Body of pancreas (tissue), 4 donors: Measurements from ENCODE around the gene AATF. TPM values are rescaled to one million over a fixed set of nuclear protein-coding genes. Genes with fewer than 3 reads are reported as not detected.

ENCODE experiments used
- ATAC-seq: fragments of 150-250 bp; one replicate; pipeline ENCODE4 v1.9.1; 2016
- DNase-seq, 4 donors: peaks; one replicate each; pipeline ENCODE4 v3.0.0-alpha.2; 2019
- H3K27ac ChIP-seq, 4 donors: fragments of 200-600 bp; sonication (generic); 1 replicate in 3 of 4; 2 replicates in 1 of 4; pipeline versions ENCODE4 v1.5.1 to v1.6.1; 2016 to 2019; ENCODE audit warnings: mild to moderate bottlenecking in 1 of 4, mixed read lengths in 1 of 4, moderate library complexity in 1 of 4
- H3K27me3 ChIP-seq, 2 donors: fragments of 200-600 bp; sonication (generic); one replicate each; pipeline ENCODE4 v1.6.0; 2016; ENCODE audit warnings: mild to moderate bottlenecking in 1 of 2
- H3K36me3 ChIP-seq, 2 donors: fragments of 200-600 bp; sonication (generic); replicated peaks in 1 of 2; 2 replicates each; pipeline ENCODE4 v1.5.1; 2016; ENCODE audit warnings: low read depth in 2 of 2; ENCODE audit not compliant: insufficient read depth in 1 of 2
- H3K4me1 ChIP-seq: fragments of 200-600 bp; sonication (generic); one replicate; pipeline ENCODE4 v1.6.0; 2016
- H3K4me3 ChIP-seq, 2 donors: fragments of 200-600 bp; sonication (generic); 1 replicate in 1 of 2; 2 replicates in 1 of 2; pipeline ENCODE4 v1.5.1; 2016 to 2019
- H3K9me3 ChIP-seq, 3 donors: fragments of 200-600 bp; sonication (generic); 1 replicate in 2 of 3; 2 replicates in 1 of 3; pipeline ENCODE4 v1.5.1; 2016
- POLR2A ChIP-seq, 3 donors: fragments of 450-650 bp; IDR thresholded peaks; one replicate each; pipeline ENCODE4 v1.6.1; 2016; ENCODE audit warnings: antibody characterized with exemption in 3 of 3, mild to moderate bottlenecking in 2 of 3
- WGBS, 2 donors: methylation state at CpG; one replicate each; pipeline ENCODE4 v1.1.5; 2017; 5-methylcytosine and 5-hydroxymethylcytosine counted together
- intact Hi-C: fragments of 100-400 bp; cut with DNase I; formaldehyde crosslinking; loops from one replicate; pipeline ENCODE4 v1.15.1; 2023
- total RNA-seq, 2 donors: library from RNA; depleted of rRNA; stranded (reverse); fragments of >200 nt; gene quantifications; one replicate each; pipeline ENCODE4 v1.1.0, GENCODE V29; 2016
- TF ChIP-seq, protein P1 (sequence below), 7 experiments: fragments of 450-650 bp in 4 of 7; fragments of 200-600 bp in 3 of 7; sonication (generic) in 3 of 7; IDR thresholded peaks; one replicate each; pipeline ENCODE4 v1.5.1; 2016 to 2019; ENCODE audit warnings: antibody characterized with exemption in 7 of 7

AATF gene
- total RNA-seq, 2 donors from 2014 or later, result 16.5 to 28.3 TPM

- H3K4me1 ChIP-seq, result no peaks in the 10 kb centered on the region
- 81 to 85% methylated on average over 3 of the region's 3 CpGs for WGBS, 2 donors
- ATAC-seq (no peak), DNase-seq (no peak)
- no peaks in the 10 kb centered on the region for H3K9me3 ChIP-seq
- intact Hi-C loops, result no loop called here
- no peak overlapping the region for H3K27ac ChIP-seq
- H3K4me3 ChIP-seq, result no peak overlapping the region
- H3K27me3 ChIP-seq, result no peaks in the 10 kb centered on the region
- no peak for TF ChIP-seq POLR2A (IDR thresholded peaks at IDR 0.05)
- TF ChIP-seq, protein P1, sequence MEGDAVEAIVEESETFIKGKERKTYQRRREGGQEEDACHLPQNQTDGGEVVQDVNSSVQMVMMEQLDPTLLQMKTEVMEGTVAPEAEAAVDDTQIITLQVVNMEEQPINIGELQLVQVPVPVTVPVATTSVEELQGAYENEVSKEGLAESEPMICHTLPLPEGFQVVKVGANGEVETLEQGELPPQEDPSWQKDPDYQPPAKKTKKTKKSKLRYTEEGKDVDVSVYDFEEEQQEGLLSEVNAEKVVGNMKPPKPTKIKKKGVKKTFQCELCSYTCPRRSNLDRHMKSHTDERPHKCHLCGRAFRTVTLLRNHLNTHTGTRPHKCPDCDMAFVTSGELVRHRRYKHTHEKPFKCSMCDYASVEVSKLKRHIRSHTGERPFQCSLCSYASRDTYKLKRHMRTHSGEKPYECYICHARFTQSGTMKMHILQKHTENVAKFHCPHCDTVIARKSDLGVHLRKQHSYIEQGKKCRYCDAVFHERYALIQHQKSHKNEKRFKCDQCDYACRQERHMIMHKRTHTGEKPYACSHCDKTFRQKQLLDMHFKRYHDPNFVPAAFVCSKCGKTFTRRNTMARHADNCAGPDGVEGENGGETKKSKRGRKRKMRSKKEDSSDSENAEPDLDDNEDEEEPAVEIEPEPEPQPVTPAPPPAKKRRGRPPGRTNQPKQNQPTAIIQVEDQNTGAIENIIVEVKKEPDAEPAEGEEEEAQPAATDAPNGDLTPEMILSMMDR (IDR thresholded peaks at IDR 0.05), result no peak
- peaks cover 0 to 3% of the 10 kb centered on the region in 2 donors for H3K36me3 ChIP-seq
Measured at GRCh38 chr17:37019117-37019740, 70.5 kb downstream of the AATF start.

DNA sequence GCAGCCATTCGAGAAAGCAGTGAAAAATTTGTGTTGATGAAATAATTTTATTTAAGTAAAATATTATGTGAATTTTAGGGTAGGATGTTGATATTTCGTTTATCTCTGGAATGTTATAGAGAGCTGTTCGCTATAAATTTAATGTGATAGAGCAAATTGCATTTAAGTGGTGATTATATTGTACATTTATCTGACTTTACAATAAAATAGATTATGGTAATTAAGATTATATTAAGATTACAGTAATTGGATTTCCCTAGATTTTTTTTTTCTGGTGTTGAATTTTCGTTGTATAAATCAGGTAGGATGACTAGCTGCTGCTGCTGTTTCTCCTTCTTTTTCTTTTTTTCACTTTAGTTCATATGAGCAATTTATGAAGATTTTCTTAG, 71.0 kb downstream of the AATF start:
- Histone ChIP-seq H3K27me3 (no peaks in the 10 kb centered on the region), H3K9me3 (no peaks in the 10 kb centered on the region), H3K4me1 (no peaks in the 10 kb centered on the region), H3K4me3 (no peak overlapping the region), H3K36me3 (peaks cover 0 to 3% of the 10 kb centered on the region in 2 donors), H3K27ac (no peak overlapping the region)
- 89 to 95% methylated on average over 4 of the region's 4 CpGs for WGBS, 2 donors
- intact Hi-C loops, result no loop called here
- no peak for ATAC-seq
- TF ChIP-seq, protein P1 (IDR thresholded peaks at IDR 0.05), result no peak
- no peak for TF ChIP-seq POLR2A (IDR thresholded peaks at IDR 0.05)
- DNase-seq, result no peak

GRCh38 chr17:37024181-37024637, 75.5 kb downstream of the AATF start:
- WGBS, 2 donors, result 54 to 58% methylated on average over 3 of the region's 3 CpGs
- peaks cover 0 to 3% of the 10 kb centered on the region in 2 donors for H3K36me3 ChIP-seq
- TF ChIP-seq POLR2A (IDR thresholded peaks at IDR 0.05), result no peak
- TF ChIP-seq, protein P1 (IDR thresholded peaks at IDR 0.05), result no peak
- H3K4me1 ChIP-seq, result no peaks in the 10 kb centered on the region
- H3K4me3 ChIP-seq, result no peak overlapping the region
- DNase-seq, result no peak
- H3K27me3 ChIP-seq, result no peaks in the 10 kb centered on the region
- no peaks in the 10 kb centered on the region for H3K9me3 ChIP-seq
- H3K27ac ChIP-seq, result no peak overlapping the region
- intact Hi-C loops, result no loop called here
- no peak for ATAC-seq

- H3K9me3 ChIP-seq, result no peaks in the 10 kb centered on the region
- no peak overlapping the region for H3K4me3 ChIP-seq
- ATAC-seq (no peak), DNase-seq (no peak)
- H3K27me3 ChIP-seq, result no peaks in the 10 kb centered on the region
- H3K4me1 ChIP-seq, result no peaks in the 10 kb centered on the region
- no peaks in the 10 kb centered on the region for H3K36me3 ChIP-seq
- WGBS, 2 donors, result 86 to 89% methylated on average over 8 of the region's 8 CpGs
- TF ChIP-seq POLR2A (IDR thresholded peaks at IDR 0.05), result no peak
- TF ChIP-seq, protein P1 (IDR thresholded peaks at IDR 0.05), result no peak
- H3K27ac ChIP-seq, result no peak overlapping the region
- intact Hi-C loops, result no loop called here
Measured at GRCh38 chr17:37025238-37025637, 76.5 kb downstream of the AATF start.
